GM19463 (cell line): ENCODE measurements around the gene PNLIPRP3.
A peak's percentile ranks its signal among the peaks of the same experiment; 100 is the strongest.

Experiments used
- ATAC-seq: cut with Tn5 transposase; IDR thresholded peaks from one replicate; pipeline ENCODE4 v1.9.1; 2021; ENCODE audit warnings: mild to moderate bottlenecking, moderate library complexity; ENCODE audit not compliant: unreplicated experiment

The PNLIPRP3 gene

DNA sequence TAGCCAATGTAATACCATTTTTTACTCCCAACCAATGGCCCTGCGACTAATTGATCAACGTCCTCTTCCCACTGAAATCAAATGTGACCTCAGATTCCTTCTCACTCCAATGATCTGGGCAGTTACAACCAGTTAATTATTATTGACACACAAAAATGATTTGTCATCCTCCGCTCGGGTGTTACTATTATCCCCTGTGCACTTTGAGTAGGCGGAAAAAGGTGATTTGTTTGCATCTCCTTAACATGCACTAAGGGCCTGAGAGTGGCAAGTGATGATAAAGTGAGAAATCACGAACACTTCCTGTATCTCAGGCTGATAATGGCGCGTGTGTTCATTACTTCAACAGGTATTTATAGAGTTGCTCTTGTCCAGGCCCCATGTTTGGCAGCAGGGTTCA lies 77.1 kb downstream of the PNLIPRP3 start:
- no peak for ATAC-seq

GRCh38 chr10:116510565-116510964 lies 82.9 kb downstream of the PNLIPRP3 start:
- no peak for ATAC-seq

GRCh38 chr10:116511365-116511764 lies 83.7 kb downstream of the PNLIPRP3 start:
- no peak for ATAC-seq

- ATAC-seq, result peak; percentile 60
Measured at GRCh38 chr10:116521424-116522290, 94.0 kb downstream of the PNLIPRP3 start.

- no peak for ATAC-seq
Measured at GRCh38 chr10:116522803-116523381, 95.2 kb downstream of the PNLIPRP3 start.

GRCh38 chr10:116524736-116525135 lies 97.1 kb downstream of the PNLIPRP3 start:
- ATAC-seq, result no peak

- no peak for ATAC-seq
Measured at GRCh38 chr10:116526219-116526618, 98.6 kb downstream of the PNLIPRP3 start.
